NCI-H146 treated with DMSO at 0.1 percent for 48 hours (cell line): ENCODE measurements around the gene GJC1.

Experiments used
- DNase-seq: peaks from one replicate; lab custom pipeline; 2025; ENCODE audit not compliant: unreplicated experiment; lab: John Stamatoyannopoulos, UW

The GJC1 gene

GRCh38 chr17:44804302-44805089 lies 25.6 kb downstream of the GJC1 start:
- no peak for DNase-seq

- no peak for DNase-seq
Observed at GRCh38 chr17:44801880-44802279, 28.2 kb downstream of the GJC1 start.

- DNase-seq = no peak
Observed at GRCh38 chr17:44798356-44798755, 31.7 kb downstream of the GJC1 start.

- no peak for DNase-seq
Observed at GRCh38 chr17:44797802-44798201, 32.3 kb downstream of the GJC1 start.

GRCh38 chr17:44796731-44797130 lies 33.4 kb downstream of the GJC1 start:
- DNase-seq = no peak

- no peak for DNase-seq
Observed at GRCh38 chr17:44795928-44796327, 34.2 kb downstream of the GJC1 start.

GRCh38 chr17:44795421-44795820 lies 34.7 kb downstream of the GJC1 start:
- no peak for DNase-seq

- no peak for DNase-seq
Observed at GRCh38 chr17:44794851-44795413, 35.2 kb downstream of the GJC1 start.

- no peak for DNase-seq
Observed at GRCh38 chr17:44793885-44794842, 35.9 kb downstream of the GJC1 start.

GRCh38 chr17:44792276-44792675 lies 37.8 kb downstream of the GJC1 start:
- no peak for DNase-seq

- no peak for DNase-seq
Observed at GRCh38 chr17:44788139-44788538, 41.9 kb downstream of the GJC1 start.

- DNase-seq = no peak
Observed at GRCh38 chr17:44787271-44787940, 42.7 kb downstream of the GJC1 start.

- no peak for DNase-seq
Observed at GRCh38 chr17:44786551-44787081, 43.5 kb downstream of the GJC1 start.

GRCh38 chr17:44785921-44786320 lies 44.2 kb downstream of the GJC1 start:
- DNase-seq = no peak

- no peak for DNase-seq
Observed at GRCh38 chr17:44782326-44782850, 47.7 kb downstream of the GJC1 start.

- DNase-seq = no peak
Observed at GRCh38 chr17:44781551-44782325, 48.3 kb downstream of the GJC1 start.

GRCh38 chr17:44780845-44781480 lies 49.1 kb downstream of the GJC1 start:
- no peak for DNase-seq

- no peak for DNase-seq
Observed at GRCh38 chr17:44780161-44780560, 49.9 kb downstream of the GJC1 start.
